ENCODE measurements around the gene MAP1LC3B2.

MAP1LC3B2 gene

DNA sequence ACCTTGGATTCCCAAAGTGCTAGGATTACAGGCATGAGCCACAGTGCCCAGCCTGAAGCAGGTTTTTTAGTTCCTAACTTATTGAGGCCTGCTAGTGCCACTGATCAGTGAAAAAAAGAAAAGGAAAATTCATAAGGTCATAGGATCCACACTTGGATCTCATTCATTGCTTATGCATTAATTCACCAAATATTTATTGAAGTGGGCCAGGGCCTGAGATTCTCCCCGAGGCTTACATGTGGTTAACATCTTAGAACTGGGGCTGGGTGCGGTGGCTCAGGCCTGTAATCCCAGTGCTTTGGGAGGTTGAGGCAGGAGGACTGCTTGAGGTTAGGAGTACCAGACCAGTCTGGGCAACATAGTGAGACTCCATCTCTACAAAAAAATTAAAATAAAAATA lies 29.5 kb upstream of the MAP1LC3B2 start:
- TF ChIP-seq, protein P1, sequence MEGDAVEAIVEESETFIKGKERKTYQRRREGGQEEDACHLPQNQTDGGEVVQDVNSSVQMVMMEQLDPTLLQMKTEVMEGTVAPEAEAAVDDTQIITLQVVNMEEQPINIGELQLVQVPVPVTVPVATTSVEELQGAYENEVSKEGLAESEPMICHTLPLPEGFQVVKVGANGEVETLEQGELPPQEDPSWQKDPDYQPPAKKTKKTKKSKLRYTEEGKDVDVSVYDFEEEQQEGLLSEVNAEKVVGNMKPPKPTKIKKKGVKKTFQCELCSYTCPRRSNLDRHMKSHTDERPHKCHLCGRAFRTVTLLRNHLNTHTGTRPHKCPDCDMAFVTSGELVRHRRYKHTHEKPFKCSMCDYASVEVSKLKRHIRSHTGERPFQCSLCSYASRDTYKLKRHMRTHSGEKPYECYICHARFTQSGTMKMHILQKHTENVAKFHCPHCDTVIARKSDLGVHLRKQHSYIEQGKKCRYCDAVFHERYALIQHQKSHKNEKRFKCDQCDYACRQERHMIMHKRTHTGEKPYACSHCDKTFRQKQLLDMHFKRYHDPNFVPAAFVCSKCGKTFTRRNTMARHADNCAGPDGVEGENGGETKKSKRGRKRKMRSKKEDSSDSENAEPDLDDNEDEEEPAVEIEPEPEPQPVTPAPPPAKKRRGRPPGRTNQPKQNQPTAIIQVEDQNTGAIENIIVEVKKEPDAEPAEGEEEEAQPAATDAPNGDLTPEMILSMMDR (IDR thresholded peaks at IDR 0.05; ENCODE audit: extremely low read depth, missing control alignments), result no peak
- DNase-seq (ENCODE audit: low spot score), result no peak

DNA sequence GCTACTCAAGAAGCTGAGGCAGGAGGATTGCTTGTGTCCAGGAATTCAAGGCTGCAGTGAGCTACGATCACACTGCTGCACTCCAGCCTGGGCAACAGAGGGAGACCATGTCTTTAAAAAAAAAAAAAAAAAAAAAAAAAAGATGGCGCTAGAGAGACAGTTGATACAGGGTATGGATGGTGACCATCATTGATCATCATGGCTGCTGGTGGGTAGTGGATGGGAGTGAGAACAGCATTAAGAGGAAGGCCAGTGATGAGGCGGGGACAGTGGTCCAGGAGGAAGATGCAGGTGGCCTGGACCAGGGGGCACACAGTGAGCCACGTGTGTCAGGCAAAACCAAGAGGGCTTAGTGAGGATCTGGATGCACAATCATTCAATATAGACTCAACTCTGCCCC lies 26.8 kb upstream of the MAP1LC3B2 start:
- TF ChIP-seq, protein P1 (IDR thresholded peaks at IDR 0.05; ENCODE audit: extremely low read depth, missing control alignments), result no peak
- DNase-seq (ENCODE audit: low spot score), result no peak

DNA sequence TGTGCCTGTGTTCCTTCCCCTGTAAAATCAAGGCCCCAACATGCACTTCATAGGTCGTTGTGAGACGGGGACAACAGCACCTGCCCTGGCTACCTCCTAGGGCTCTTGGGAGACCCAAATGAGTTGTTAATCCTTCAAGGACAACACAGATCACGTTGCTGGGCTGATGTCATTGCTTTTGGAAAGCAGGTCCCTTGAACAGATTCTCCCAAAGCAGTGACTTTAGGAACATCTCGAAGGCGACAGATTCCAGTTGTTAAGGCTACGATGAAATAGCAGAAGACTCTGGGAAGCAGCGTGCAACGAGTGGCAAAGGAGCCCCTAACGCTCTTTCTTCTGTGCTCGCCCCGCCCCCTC lies 26.2 kb upstream of the MAP1LC3B2 start:
- TF ChIP-seq, protein P1 (IDR thresholded peaks at IDR 0.05; ENCODE audit: extremely low read depth, missing control alignments), result no peak
- DNase-seq (ENCODE audit: low spot score), result no peak

DNA sequence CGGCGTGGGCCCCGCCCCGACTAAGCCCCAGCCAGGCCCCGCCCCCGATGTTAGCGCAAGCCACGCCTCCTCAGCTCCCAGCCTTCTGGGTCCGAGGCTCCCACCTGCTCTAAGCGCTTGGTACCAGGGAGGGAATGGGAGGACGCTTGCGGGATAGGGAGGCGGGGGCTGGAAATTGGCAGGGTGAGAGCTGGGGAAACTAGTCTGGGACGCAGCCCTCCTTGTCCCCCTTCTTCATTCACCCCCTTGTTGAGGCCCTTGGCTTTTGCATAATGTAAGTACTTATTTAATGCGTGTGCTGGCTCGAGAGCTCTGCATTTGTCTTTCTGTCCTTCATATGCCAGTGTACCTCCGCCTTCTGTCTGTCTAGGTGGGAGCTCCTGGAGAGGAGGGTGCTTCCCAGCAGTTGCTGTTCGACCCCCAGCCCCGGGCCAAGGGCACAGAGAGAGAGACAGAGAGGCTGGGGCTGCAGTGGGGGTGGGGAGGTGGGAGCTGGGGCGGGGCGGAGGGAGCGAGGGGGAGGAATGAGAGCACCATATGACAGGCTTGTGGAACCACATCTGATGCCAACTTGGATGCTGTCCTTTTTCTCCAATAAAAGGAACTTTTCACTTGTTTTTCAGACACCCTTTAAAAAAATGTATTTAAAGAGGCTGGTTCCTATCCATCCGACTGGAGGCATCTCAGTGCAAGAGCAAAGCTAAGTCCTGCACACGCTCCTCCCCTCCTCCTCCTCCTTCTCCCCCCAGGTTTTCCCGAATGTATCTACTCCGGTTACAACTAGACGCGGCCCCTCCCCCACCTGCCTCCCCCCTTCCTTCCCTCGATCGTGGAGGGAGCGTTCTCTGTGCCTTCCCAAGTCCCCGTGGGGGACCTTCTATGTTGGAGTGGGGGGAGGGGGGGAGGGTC lies 25.6 kb upstream of the MAP1LC3B2 start:
- DNase-seq (ENCODE audit: low spot score), result peak; percentile 87
- TF ChIP-seq, protein P1 (IDR thresholded peaks at IDR 0.05; ENCODE audit: extremely low read depth, missing control alignments), result no peak

DNA sequence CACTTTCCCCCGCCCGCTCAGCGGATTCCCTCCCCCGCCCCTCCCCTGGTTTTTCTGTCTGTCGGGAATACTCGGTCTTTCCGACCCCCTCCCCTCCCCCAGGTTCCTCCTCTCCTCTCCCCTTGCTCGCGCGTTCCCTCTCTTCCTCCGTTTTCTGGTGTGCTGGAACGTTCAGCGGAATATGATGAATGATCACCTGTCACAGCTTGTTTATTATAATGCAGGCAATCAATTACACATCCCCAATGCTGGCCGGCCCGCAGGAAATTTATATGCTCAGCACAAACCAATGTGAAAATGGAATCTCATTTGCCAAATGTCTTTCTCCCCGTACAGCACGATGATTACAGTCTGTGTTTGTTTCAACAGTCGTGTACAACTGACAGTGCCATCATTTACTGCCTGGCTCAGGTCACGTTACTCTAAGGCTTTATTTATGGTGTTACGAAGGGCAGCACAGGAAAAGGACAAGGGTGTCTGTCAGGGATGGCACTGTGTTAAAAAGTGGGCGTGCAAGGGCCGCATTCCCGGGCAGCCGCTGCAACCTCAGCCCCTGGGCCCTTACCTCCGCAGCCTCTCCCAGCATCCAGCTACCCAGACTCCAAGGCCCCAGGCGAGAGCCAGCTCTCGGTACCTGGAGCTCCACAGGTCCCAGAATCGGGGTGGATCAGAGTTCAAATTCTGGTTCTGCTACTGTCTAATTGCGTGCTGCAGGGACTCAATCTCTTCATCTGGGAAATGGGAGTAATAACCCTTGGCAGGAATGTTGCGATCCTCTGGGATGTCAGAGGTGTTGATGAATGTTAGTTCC lies 24.7 kb upstream of the MAP1LC3B2 start:
- DNase-seq (ENCODE audit: low spot score), result no peak
- TF ChIP-seq, protein P1 (IDR thresholded peaks at IDR 0.05; ENCODE audit: extremely low read depth, missing control alignments), result no peak

DNA sequence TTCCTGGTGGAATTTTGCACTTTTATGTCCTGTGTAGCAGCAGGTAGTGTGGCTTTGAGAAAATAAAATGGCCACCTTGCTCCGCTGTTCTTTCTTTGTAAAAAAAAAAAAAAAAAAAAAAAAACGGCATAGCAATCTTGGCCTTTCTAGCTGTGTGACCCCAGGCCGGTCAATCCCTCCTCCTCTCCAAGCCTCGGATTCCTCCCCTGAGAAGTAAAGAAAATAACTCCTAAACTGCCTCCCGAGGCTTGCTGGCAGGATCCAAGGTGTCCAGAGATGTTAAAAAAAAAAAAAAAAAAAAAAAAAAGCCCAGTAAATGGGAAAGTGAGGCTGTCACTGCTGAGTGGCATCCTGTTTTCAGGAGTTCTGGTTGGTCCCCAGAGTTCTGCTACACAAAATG lies 23.9 kb upstream of the MAP1LC3B2 start:
- DNase-seq (ENCODE audit: low spot score), result no peak
- TF ChIP-seq, protein P1 (IDR thresholded peaks at IDR 0.05; ENCODE audit: extremely low read depth, missing control alignments), result no peak
